ENCODE measurements around the gene RAD18. TPM values are rescaled to one million over a fixed set of nuclear protein-coding genes. Genes with fewer than 3 reads are reported as not detected.

Gene RAD18
- total and polyA plus RNA-seq, 10 donors, result 1.6 to 20.7 (median 12.4) TPM

DNA sequence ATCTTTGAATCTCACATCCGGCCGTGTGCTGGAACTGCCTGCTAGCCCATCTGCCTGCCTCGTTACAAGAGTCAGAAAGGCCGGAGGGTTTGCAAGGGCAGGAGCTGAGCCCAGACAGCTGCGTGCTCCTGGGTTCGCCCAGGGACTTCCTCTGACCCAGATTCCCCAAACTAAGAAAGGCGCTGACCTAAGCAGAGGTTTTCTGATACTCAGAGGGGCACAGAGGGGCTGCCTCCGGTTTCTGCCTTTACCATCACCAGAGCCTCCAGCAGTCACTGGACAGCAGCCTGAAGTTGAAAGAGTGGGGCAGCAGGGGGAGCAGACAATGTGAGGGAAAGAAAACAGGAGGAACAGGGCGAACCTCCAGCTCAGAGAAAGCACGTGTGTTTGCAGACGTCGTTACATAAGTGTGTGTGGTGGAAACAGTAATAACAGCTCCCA, 33.4 kb upstream of the RAD18 start:
- Histone ChIP-seq H3K4me3 (no peak overlapping the region), H3K4me1 (no peaks in the 10 kb centered on the region), H3K27ac (no peak overlapping the region), H3K36me3 (no peaks in the 10 kb centered on the region), H3K27me3 (replicated peaks in 1 of 7) (no peaks in the 10 kb centered on the region), H3K9me3 (no peaks in the 10 kb centered on the region)
- TF ChIP-seq, protein P1, sequence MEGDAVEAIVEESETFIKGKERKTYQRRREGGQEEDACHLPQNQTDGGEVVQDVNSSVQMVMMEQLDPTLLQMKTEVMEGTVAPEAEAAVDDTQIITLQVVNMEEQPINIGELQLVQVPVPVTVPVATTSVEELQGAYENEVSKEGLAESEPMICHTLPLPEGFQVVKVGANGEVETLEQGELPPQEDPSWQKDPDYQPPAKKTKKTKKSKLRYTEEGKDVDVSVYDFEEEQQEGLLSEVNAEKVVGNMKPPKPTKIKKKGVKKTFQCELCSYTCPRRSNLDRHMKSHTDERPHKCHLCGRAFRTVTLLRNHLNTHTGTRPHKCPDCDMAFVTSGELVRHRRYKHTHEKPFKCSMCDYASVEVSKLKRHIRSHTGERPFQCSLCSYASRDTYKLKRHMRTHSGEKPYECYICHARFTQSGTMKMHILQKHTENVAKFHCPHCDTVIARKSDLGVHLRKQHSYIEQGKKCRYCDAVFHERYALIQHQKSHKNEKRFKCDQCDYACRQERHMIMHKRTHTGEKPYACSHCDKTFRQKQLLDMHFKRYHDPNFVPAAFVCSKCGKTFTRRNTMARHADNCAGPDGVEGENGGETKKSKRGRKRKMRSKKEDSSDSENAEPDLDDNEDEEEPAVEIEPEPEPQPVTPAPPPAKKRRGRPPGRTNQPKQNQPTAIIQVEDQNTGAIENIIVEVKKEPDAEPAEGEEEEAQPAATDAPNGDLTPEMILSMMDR (IDR thresholded peaks at IDR 0.05 in 8 of 11, conservative IDR thresholded peaks at IDR 0.05 in 3 of 11), result no peak
- TF ChIP-seq POLR2AphosphoS5 (IDR thresholded peaks at IDR 0.05), result no peak
- no peak for TF ChIP-seq POLR2A (IDR thresholded peaks at IDR 0.05)
- intact Hi-C loops (cut with DNase I; ENCODE audit: low total_unique reads), result no loop called here
- peak; percentile 56 for DNase-seq
- 59 to 84% (median 65%) methylated on average over 12 of the region's 12 CpGs for WGBS, 5 donors

DNA sequence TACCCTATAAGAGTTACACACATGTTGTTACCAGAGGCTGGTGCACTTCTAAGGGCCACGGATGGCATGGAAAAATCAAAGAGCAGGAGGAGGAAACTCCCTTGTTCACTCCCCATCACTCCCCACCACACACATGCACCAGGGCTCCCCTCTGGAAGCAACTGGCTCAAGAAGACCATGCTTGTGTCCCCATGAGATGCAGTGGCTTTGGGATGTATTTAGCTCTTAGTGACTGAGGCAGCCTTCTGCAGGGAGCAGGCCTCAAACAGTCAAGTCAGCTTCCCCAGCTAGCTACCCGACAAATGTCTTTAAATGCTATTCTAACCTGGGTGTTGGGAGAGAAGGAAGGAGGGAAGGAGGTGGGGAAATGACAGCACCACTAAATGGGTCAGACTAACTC, 32.9 kb upstream of the RAD18 start:
- Histone ChIP-seq H3K27ac (no peak overlapping the region), H3K9me3 (no peaks in the 10 kb centered on the region), H3K4me1 (no peaks in the 10 kb centered on the region), H3K36me3 (no peaks in the 10 kb centered on the region), H3K27me3 (replicated peaks in 1 of 7) (no peaks in the 10 kb centered on the region), H3K4me3 (no peak overlapping the region)
- TF ChIP-seq POLR2AphosphoS5 (IDR thresholded peaks at IDR 0.05) (no peak), POLR2A (IDR thresholded peaks at IDR 0.05) (no peak)
- TF ChIP-seq, protein P1 (IDR thresholded peaks at IDR 0.05 in 8 of 11, conservative IDR thresholded peaks at IDR 0.05 in 3 of 11), result no peak
- intact Hi-C loops (cut with DNase I; ENCODE audit: low total_unique reads), result no loop called here
- WGBS, 5 donors, result 75 to 93% (median 87%) methylated on average over 2 of the region's 2 CpGs
- no peak for DNase-seq

DNA sequence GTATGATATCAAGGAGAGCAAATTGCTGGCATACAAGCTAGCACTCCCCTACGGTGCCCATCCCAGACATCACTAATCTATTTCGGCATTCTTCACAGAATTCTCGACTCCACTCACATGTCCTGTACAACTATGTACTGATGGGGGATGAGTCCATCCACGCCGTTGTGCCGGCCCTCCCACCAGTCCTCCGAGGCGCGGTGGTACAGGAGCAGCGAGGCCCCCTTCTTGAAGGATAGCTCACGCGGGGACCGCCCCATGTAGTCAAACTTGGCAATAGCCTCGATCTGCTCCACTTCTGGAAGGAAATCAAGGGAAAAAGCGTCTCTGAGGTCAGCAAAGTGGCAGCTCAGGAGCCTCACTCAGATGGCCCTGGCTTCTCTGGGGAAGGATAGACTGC, 31.0 kb upstream of the RAD18 start:
- H3K9me3 ChIP-seq, result no peaks in the 10 kb centered on the region
- 93 to 96% (median 94%) methylated on average over 15 of the region's 15 CpGs for WGBS, 5 donors
- peak; percentile 58 for DNase-seq
- TF ChIP-seq POLR2AphosphoS5 (IDR thresholded peaks at IDR 0.05) (no peak), POLR2A (IDR thresholded peaks at IDR 0.05) (no peak)
- TF ChIP-seq, protein P1 (IDR thresholded peaks at IDR 0.05 in 8 of 11, conservative IDR thresholded peaks at IDR 0.05 in 3 of 11), result no peak
- no peaks in the 10 kb centered on the region for H3K36me3 ChIP-seq
- H3K4me1 ChIP-seq, result no peaks in the 10 kb centered on the region
- no peaks in the 10 kb centered on the region for H3K27me3 ChIP-seq (replicated peaks in 1 of 7)
- intact Hi-C loops (cut with DNase I; ENCODE audit: low total_unique reads), result no loop called here
- no peak overlapping the region for H3K4me3 ChIP-seq
- H3K27ac ChIP-seq, result no peak overlapping the region

DNA sequence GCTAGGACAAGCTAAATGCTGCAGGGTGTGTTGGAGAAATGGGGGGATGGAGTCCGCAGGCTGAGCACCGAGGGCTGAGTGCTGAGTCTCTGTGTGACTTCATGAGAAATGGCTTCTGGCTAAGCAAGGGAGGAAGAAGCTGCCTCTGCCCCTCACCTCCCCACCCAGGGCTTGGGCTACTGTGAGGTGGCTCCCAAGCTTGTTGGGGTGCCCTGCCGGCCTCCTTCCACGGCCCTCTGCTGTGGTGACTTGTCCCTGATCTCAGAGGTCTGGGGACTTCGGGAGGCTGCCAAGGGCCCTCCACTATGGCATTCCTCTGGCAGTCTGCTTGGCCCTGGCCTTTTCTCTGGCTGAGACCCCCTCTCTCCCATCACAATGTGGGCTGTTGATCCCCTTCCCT, 30.1 kb upstream of the RAD18 start:
- 81 to 96% (median 93%) methylated on average over 4 to 5 of the region's 5 CpGs for WGBS, 5 donors
- no peaks in the 10 kb centered on the region for H3K9me3 ChIP-seq
- no peak overlapping the region for H3K27ac ChIP-seq
- intact Hi-C loops (cut with DNase I; ENCODE audit: low total_unique reads), result no loop called here
- DNase-seq, result no peak
- no peaks in the 10 kb centered on the region for H3K27me3 ChIP-seq (replicated peaks in 1 of 7)
- TF ChIP-seq, protein P1 (IDR thresholded peaks at IDR 0.05 in 8 of 11, conservative IDR thresholded peaks at IDR 0.05 in 3 of 11), result no peak
- TF ChIP-seq POLR2AphosphoS5 (IDR thresholded peaks at IDR 0.05) (no peak), POLR2A (IDR thresholded peaks at IDR 0.05) (no peak)
- H3K4me1 ChIP-seq, result no peaks in the 10 kb centered on the region
- no peaks in the 10 kb centered on the region for H3K36me3 ChIP-seq
- no peak overlapping the region for H3K4me3 ChIP-seq

Measured in spleen (tissue), 11 donors.